HCT116 (cell line): ENCODE results near the gene CYB561D1. TPM values are rescaled to one million over a fixed set of nuclear protein-coding genes. Genes with fewer than 3 reads are reported as not detected.

ENCODE experiments used
- ATAC-seq: fragments of 200-7000 bp; cut with Tn5 transposase; 2 replicates; pipeline ENCODE4 v1.9.1; 2020; ENCODE audit warnings: mild to moderate bottlenecking, moderate library complexity
- BruUV-seq: library from RNA; stranded (reverse); fragments of 400-500 nt; replicated peaks from 2 replicates; lab custom pipeline; 2021; lab: Mats Ljungman, UMichigan
- CTCF ChIA-PET: fragments of 300-600 bp; sonication (Branson Sonifier 250); formaldehyde crosslinking; loops from one replicate; lab custom pipeline; 2021; ENCODE audit warnings: antibody characterized with exemption; lab: Charles Lee
- POLR2A ChIA-PET: fragments of 300-600, 350-600 bp; sonication (Branson Sonifier 250); formaldehyde crosslinking; loops from one replicate; lab custom pipeline; 2021; ENCODE audit warnings: antibody characterized with exemption; lab: Charles Lee
- RAD21 ChIA-PET, 2 experiments: fragments of 300-600 bp; sonication (Branson Sonifier 250); formaldehyde crosslinking; loops; one replicate each; lab custom pipeline; 2023; ENCODE audit warnings: low total read pairs in 2 of 2; ENCODE audit not compliant: uncharacterized antibody in 2 of 2, unreplicated experiment in 2 of 2, low non-redundant PET in 1 of 2; lab: Charles Lee
- DNase-seq: peaks from one replicate; pipeline ENCODE4 v3.0.0-alpha.2; 2010; ENCODE audit warnings: low read depth, low spot score
- H2AFZ ChIP-seq: fragments of 200-600 bp; shearing (Covaris generic), sonication (generic); 2 replicates; pipeline ENCODE4 v1.6.1; 2017; ENCODE audit warnings: low read depth, mixed run types, mixed read lengths, antibody characterized with exemption, low read length; ENCODE audit not compliant: poor library complexity, severe bottlenecking
- H3K27ac ChIP-seq: 2 replicates; pipeline ENCODE4 v1.5.1; 2012; ENCODE audit warnings: low read depth, low read length
- H3K27me3 ChIP-seq: fragments of 200-600 bp; sonication (generic); 2 replicates; pipeline ENCODE4 v1.6.1; 2016; ENCODE audit warnings: mixed run types, low read length, mixed read lengths; ENCODE audit not compliant: insufficient read depth
- H3K36me3 ChIP-seq, 2 experiments: fragments of 200-500 bp in 1 of 2; fragments of 200-600 bp in 1 of 2; sonication (Bioruptor generic) in 1 of 2; sonication (generic) in 1 of 2; 2 replicates each; pipeline versions ENCODE4 v1.5.1 to v1.6.1; 2014 to 2016; ENCODE audit warnings: low read length in 2 of 2, inconsistent platforms in 1 of 2, mixed read lengths in 1 of 2, mixed run types in 1 of 2; ENCODE audit not compliant: insufficient read depth in 2 of 2, control insufficient read depth in 1 of 2
- H3K4me1 ChIP-seq, 2 experiments: fragments of 200-600 bp in 1 of 2; sonication (generic) in 1 of 2; 2 replicates each; pipeline versions ENCODE4 v1.5.1 to v1.6.1; 2012 to 2017; ENCODE audit warnings: low read length in 2 of 2, inconsistent platforms in 1 of 2, mild to moderate bottlenecking in 1 of 2, mixed read lengths in 1 of 2, mixed run types in 1 of 2, moderate library complexity in 1 of 2; ENCODE audit not compliant: insufficient read depth in 2 of 2, control insufficient read depth in 1 of 2
- H3K4me2 ChIP-seq: fragments of 200-600 bp; sonication (generic); 2 replicates; pipeline ENCODE4 v1.6.1; 2017; ENCODE audit warnings: mixed run types, low read length, mixed read lengths
- H3K4me3 ChIP-seq, 2 experiments: fragments of 200-600 bp in 1 of 2; sonication (generic) in 1 of 2; replicated peaks in 1 of 2; 2 replicates each; pipeline ENCODE4 v1.5.1; 2011 to 2016; ENCODE audit warnings: low read length in 2 of 2, control low read depth in 1 of 2, low read depth in 1 of 2, mild to moderate bottlenecking in 1 of 2, mixed read lengths in 1 of 2, mixed run types in 1 of 2
- H3K79me2 ChIP-seq: fragments of 200-600 bp; sonication (generic); 2 replicates; pipeline ENCODE4 v1.6.1; 2017; ENCODE audit warnings: mild to moderate bottlenecking, mixed run types, low read length, moderate library complexity, mixed read lengths; ENCODE audit not compliant: insufficient read depth
- H3K9ac ChIP-seq: fragments of 200-600 bp; sonication (generic); 2 replicates; pipeline ENCODE4 v1.6.1; 2016; ENCODE audit warnings: low read length, mixed read lengths
- H3K9me2 ChIP-seq: fragments of 200-600 bp; sonication (generic), shearing (Covaris generic); 2 replicates; pipeline ENCODE4 v1.6.1; 2017; ENCODE audit warnings: mixed run types, mild to moderate bottlenecking, moderate library complexity; ENCODE audit not compliant: insufficient read depth
- H3K9me3 ChIP-seq, 2 experiments: fragments of 200-500 bp in 1 of 2; fragments of 200-600 bp in 1 of 2; sonication (Bioruptor generic) in 1 of 2; sonication (generic) in 1 of 2; 2 replicates each; pipeline ENCODE4 v1.6.1; 2014 to 2017; ENCODE audit warnings: low read length in 2 of 2, mixed read lengths in 2 of 2, inconsistent platforms in 1 of 2, low read depth in 1 of 2, mild to moderate bottlenecking in 1 of 2, mixed run types in 1 of 2, moderate library complexity in 1 of 2; ENCODE audit not compliant: control insufficient read depth in 1 of 2, insufficient read depth in 1 of 2
- H4K20me1 ChIP-seq: fragments of 200-600 bp; sonication (generic), shearing (Covaris generic); 2 replicates; pipeline ENCODE4 v1.6.1; 2017; ENCODE audit warnings: mixed run types, mild to moderate bottlenecking, moderate library complexity; ENCODE audit not compliant: insufficient read depth
- CBX3 ChIP-seq: IDR thresholded peaks from 2 replicates; pipeline ENCODE4 v1.6.1; 2012; ENCODE audit warnings: low read depth
- CEBPB ChIP-seq: IDR thresholded peaks from 2 replicates; pipeline ENCODE4 v1.6.1; 2012; ENCODE audit warnings: low read depth
- EGR1 ChIP-seq: IDR thresholded peaks from 2 replicates; pipeline ENCODE4 v1.6.1; 2012; ENCODE audit warnings: low read depth
- ELF1 ChIP-seq: IDR thresholded peaks from 2 replicates; pipeline ENCODE4 v1.6.1; 2012; ENCODE audit warnings: low read depth, borderline replicate concordance
- EZH2 ChIP-seq: fragments of 200-600 bp; sonication (generic); IDR thresholded peaks from 2 replicates; pipeline ENCODE4 v1.6.1; 2017; ENCODE audit warnings: antibody characterized with exemption, mixed run types
- FOSL1 ChIP-seq: IDR thresholded peaks from 2 replicates; pipeline ENCODE4 v1.6.1; 2012; ENCODE audit warnings: low read depth
- JUND ChIP-seq: IDR thresholded peaks from 2 replicates; pipeline ENCODE4 v1.6.1; 2012
- MAX ChIP-seq: IDR thresholded peaks from 2 replicates; pipeline ENCODE4 v1.6.1; 2012
- POLR2A ChIP-seq: IDR thresholded peaks from 2 replicates; pipeline ENCODE4 v1.7.0; 2011; ENCODE audit warnings: borderline replicate concordance; ENCODE audit not compliant: insufficient read depth, insufficient read length; ENCODE audit errors: extremely low read depth
- POLR2AphosphoS5 ChIP-seq: IDR thresholded peaks from 2 replicates; pipeline ENCODE4 v1.6.1; 2011; ENCODE audit warnings: mild to moderate bottlenecking, low read depth, low read length, moderate library complexity
- RAD21 ChIP-seq: IDR thresholded peaks from 2 replicates; pipeline ENCODE4 v1.6.1; 2012; ENCODE audit warnings: low read depth, mild to moderate bottlenecking
- REST ChIP-seq: IDR thresholded peaks from 2 replicates; pipeline ENCODE4 v1.6.1; 2012; ENCODE audit warnings: low read depth
- SIN3A ChIP-seq: IDR thresholded peaks from 2 replicates; pipeline ENCODE4 v1.6.1; 2012; ENCODE audit warnings: low read depth
- SP1 ChIP-seq: IDR thresholded peaks from 2 replicates; pipeline ENCODE4 v1.6.1; 2012; ENCODE audit warnings: low read depth
- TCF7L2 ChIP-seq: IDR thresholded peaks from 2 replicates; pipeline ENCODE4 v1.7.0; 2011; ENCODE audit warnings: borderline replicate concordance, inconsistent platforms; ENCODE audit not compliant: insufficient read depth, insufficient read length; ENCODE audit errors: extremely low read depth
- YY1 ChIP-seq: IDR thresholded peaks from 2 replicates; pipeline ENCODE4 v1.6.1; 2011; ENCODE audit warnings: low read length, low read depth, moderate library complexity, mild to moderate bottlenecking; ENCODE audit not compliant: insufficient replicate concordance; ENCODE audit errors: extremely low read depth
- ZBTB33 ChIP-seq: IDR thresholded peaks from 2 replicates; pipeline ENCODE4 v1.6.1; 2011; ENCODE audit warnings: mild to moderate bottlenecking, low read length, moderate library complexity; ENCODE audit not compliant: insufficient replicate concordance; ENCODE audit errors: extremely low read depth
- ZNF274 ChIP-seq: fragments of 200-500 bp; sonication (Bioruptor generic); IDR thresholded peaks from 2 replicates; pipeline ENCODE4 v1.6.1; 2014; ENCODE audit warnings: mild to moderate bottlenecking, low read depth, low read length, inconsistent platforms
- intact Hi-C: fragments of 100-400 bp; cut with micrococcal nuclease; formaldehyde crosslinking; loops from 2 replicates; pipeline ENCODE4 v1.10.0; 2022
- total RNA-seq: library from RNA; stranded (reverse); gene quantifications from one replicate; pipeline ENCODE4 v1.2.1, GENCODE V29; 2021; ENCODE audit not compliant: unreplicated experiment
- TF ChIP-seq, protein P1 (sequence below): IDR thresholded peaks from 2 replicates; pipeline ENCODE4 v1.6.1; 2012

CYB561D1 gene
- total RNA-seq, 1 experiment from 2014 or later: 5.9 TPM

GRCh38 chr1:109543988-109544735 lies 50.3 kb downstream of the CYB561D1 start:
- peaks cover 22% of the 10 kb centered on the region for H3K79me2 ChIP-seq
- BruUV-seq: no TSS peak
- DNase-seq: no peak

More at GRCh38 chr1:109543988-109544735, 50.3 kb downstream of the CYB561D1 start:
- H3K9me2 ChIP-seq: no peaks in the 10 kb centered on the region
- ChIA-PET POLR2A (no interaction called here), CTCF (interaction anchor here (0.8 to 2.8 kb wide), 3 partner anchors 12 to 230 kb away, joined by 3 to 25 read pairs (median 4); no protein-coding TSS in a partner anchor), RAD21 (no interaction called here)
- H3K4me3 ChIP-seq: no peak overlapping the region
- peaks cover 7 to 14% of the 10 kb centered on the region in 2 experiments for H3K4me1 ChIP-seq
- TF ChIP-seq SP1 (no peak), REST (no peak), YY1 (no peak), EGR1 (no peak), JUND (no peak), RAD21 (no peak), MAX (no peak), EZH2 (no peak), ZBTB33 (no peak), ELF1 (no peak), CEBPB (no peak), CBX3 (no peak), ZNF274 (no peak), FOSL1 (no peak), TCF7L2 (no peak), POLR2AphosphoS5 (no peak), POLR2A (no peak), SIN3A (no peak)
- TF ChIP-seq, protein P1, sequence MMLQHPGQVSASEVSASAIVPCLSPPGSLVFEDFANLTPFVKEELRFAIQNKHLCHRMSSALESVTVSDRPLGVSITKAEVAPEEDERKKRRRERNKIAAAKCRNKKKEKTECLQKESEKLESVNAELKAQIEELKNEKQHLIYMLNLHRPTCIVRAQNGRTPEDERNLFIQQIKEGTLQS: no peak
- H4K20me1 ChIP-seq: no peaks in the 10 kb centered on the region
- H2AFZ ChIP-seq: no peak overlapping the region
- no peak overlapping the region for H3K27ac ChIP-seq
- H3K9ac ChIP-seq: no peak overlapping the region
- H3K27me3 ChIP-seq: no peaks in the 10 kb centered on the region
- H3K36me3 ChIP-seq: no peaks in the 10 kb centered on the region
- ATAC-seq: no peak
- no peaks in the 10 kb centered on the region for H3K9me3 ChIP-seq
- no peak overlapping the region for H3K4me2 ChIP-seq
- intact Hi-C loops: no loop called here
